HepG2 (cell line): Measurements from ENCODE around the gene CD99L2. TPM values are rescaled to one million over a fixed set of nuclear protein-coding genes. Genes with fewer than 3 reads are reported as not detected.

Experiments used
- ATAC-seq: fragments of 200-7000 bp; cut with Tn5 transposase; 3 replicates; pipeline ENCODE4 v1.9.1; 2020; ENCODE audit warnings: mild to moderate bottlenecking, moderate library complexity
- BruUV-seq: library from RNA; stranded (reverse); fragments of 400-500 nt; replicated peaks from 2 replicates; lab custom pipeline; 2021; lab: Mats Ljungman, UMichigan
- CTCF ChIA-PET: fragments of 300-600 bp; formaldehyde crosslinking; extraction: SDS; loops from one replicate; lab custom pipeline; 2021; ENCODE audit warnings: low total read pairs, inconsistent platforms, low intra/inter-chr PET ratio; lab: Yijun Ruan, JAX
- POLR2A ChIA-PET: fragments of 350-600 bp; sonication (Branson Sonifier 250); formaldehyde crosslinking; loops from one replicate; lab custom pipeline; 2020; ENCODE audit warnings: antibody characterized with exemption, inconsistent platforms; lab: Yijun Ruan, JAX
- DNase-seq: peaks from one replicate; pipeline ENCODE4 v3.0.0-alpha.2; 2015; ENCODE audit warnings: low spot score
- FAIRE-seq: peaks from 3 replicates; lab custom pipeline; 2011; peaks lifted over from hg19 to GRCh38; lab: Jason Lieb, UNC
- H2AFZ ChIP-seq: one replicate; pipeline ENCODE4 v1.6.1; 2011; ENCODE audit warnings: low read length, inconsistent platforms
- H3K27ac ChIP-seq: fragments of 300-600 bp; 3 replicates; pipeline ENCODE4 v1.8.0; 2011; ENCODE audit warnings: mixed run types, mild to moderate bottlenecking, mixed read lengths, low read length, inconsistent platforms; ENCODE audit not compliant: insufficient read depth; ENCODE audit errors: extremely low read length
- H3K27me3 ChIP-seq, 2 experiments: fragments of 200-600 bp in 1 of 2; 2 replicates in 1 of 2; 3 replicates in 1 of 2; pipeline versions ENCODE4 v1.6.0 to v1.8.0; 2011; ENCODE audit warnings: low read length in 2 of 2, mild to moderate bottlenecking in 2 of 2, moderate library complexity in 2 of 2, inconsistent platforms in 1 of 2; ENCODE audit not compliant: insufficient read depth in 2 of 2, control insufficient read depth in 1 of 2
- H3K36me3 ChIP-seq, 2 experiments: fragments of 200-600 bp in 1 of 2; replicated peaks in 1 of 2; 2 replicates in 1 of 2; 3 replicates in 1 of 2; pipeline versions ENCODE4 v1.5.1 to v1.8.0; 2011; ENCODE audit warnings: low read length in 2 of 2, inconsistent platforms in 1 of 2; ENCODE audit not compliant: insufficient read depth in 2 of 2, control insufficient read depth in 1 of 2
- H3K4me1 ChIP-seq: 2 replicates; pipeline ENCODE4 v1.5.1; 2012; ENCODE audit warnings: low read length, inconsistent platforms; ENCODE audit not compliant: insufficient read depth
- H3K4me2 ChIP-seq: 2 replicates; pipeline ENCODE4 v1.6.0; 2011; ENCODE audit warnings: low read depth, low read length, inconsistent platforms
- H3K4me3 ChIP-seq, 3 experiments: fragments of 200-600 bp in 1 of 3; sonication (generic), shearing (Covaris generic) in 1 of 3; replicated peaks in 1 of 3; 2 replicates each; pipeline ENCODE4 v1.5.1; 2011 to 2016; ENCODE audit warnings: low read length in 3 of 3, inconsistent platforms in 2 of 3, low read depth in 2 of 3, mild to moderate bottlenecking in 2 of 3, control low read depth in 1 of 3, mixed read lengths in 1 of 3; ENCODE audit not compliant: insufficient read depth in 1 of 3
- H3K79me2 ChIP-seq: one replicate; pipeline ENCODE4 v1.6.1; 2011; ENCODE audit warnings: low read length, inconsistent platforms; ENCODE audit not compliant: insufficient read depth
- H3K9ac ChIP-seq: 2 replicates; pipeline ENCODE4 v1.6.0; 2011; ENCODE audit warnings: mild to moderate bottlenecking, low read depth, low read length, inconsistent platforms; ENCODE audit not compliant: insufficient read depth
- H3K9me3 ChIP-seq: 2 replicates; pipeline ENCODE4 v1.5.1; 2012; ENCODE audit warnings: mild to moderate bottlenecking, low read length
- H4K20me1 ChIP-seq: 2 replicates; pipeline ENCODE4 v1.6.0; 2011; ENCODE audit warnings: inconsistent platforms, mild to moderate bottlenecking, low read length, moderate library complexity; ENCODE audit not compliant: insufficient read depth
- ADNP ChIP-seq: sonication (generic); formaldehyde crosslinking; IDR thresholded peaks from 2 replicates; pipeline ENCODE4 v1.4.0; 2020; ENCODE audit warnings: missing genetic modification reagents
- HDAC2 ChIP-seq: sonication (generic); formaldehyde crosslinking; IDR thresholded peaks from 2 replicates; pipeline ENCODE4 v1.4.0; 2020; ENCODE audit warnings: missing genetic modification reagents
- HNRNPUL1 ChIP-seq: fragments of 200-400 bp; formaldehyde crosslinking; IDR thresholded peaks from 2 replicates; pipeline ENCODE4 v1.6.1; 2017; ENCODE audit warnings: low read depth, mild to moderate bottlenecking, low read length, moderate library complexity
- HOXA3 ChIP-seq: sonication (generic); formaldehyde crosslinking; IDR thresholded peaks from 2 replicates; pipeline ENCODE4 v1.5.0; 2020; ENCODE audit warnings: missing genetic modification reagents
- NRL ChIP-seq: sonication (generic); formaldehyde crosslinking; IDR thresholded peaks from 2 replicates; pipeline ENCODE4 v1.5.0; 2020; ENCODE audit warnings: missing genetic modification reagents, mild to moderate bottlenecking, moderate library complexity, borderline replicate concordance
- ZFP82 ChIP-seq: sonication (generic); formaldehyde crosslinking; IDR thresholded peaks from 2 replicates; pipeline ENCODE4 v1.5.1; 2020; ENCODE audit warnings: mild to moderate bottlenecking, missing genetic modification reagents, borderline replicate concordance
- ZNF451 ChIP-seq: sonication (generic); formaldehyde crosslinking; IDR thresholded peaks from 2 replicates; pipeline ENCODE4 v1.5.0; 2020; ENCODE audit warnings: mild to moderate bottlenecking, missing genetic modification reagents
- ZNF589 ChIP-seq: sonication (generic); formaldehyde crosslinking; conservative IDR thresholded peaks from 2 replicates; pipeline ENCODE4 v1.8.0; 2022; ENCODE audit warnings: mild to moderate bottlenecking, moderate library complexity, missing genetic modification reagents
- ZNF605 ChIP-seq: sonication (generic); formaldehyde crosslinking; IDR thresholded peaks from 2 replicates; pipeline ENCODE4 v1.8.0; 2022; ENCODE audit warnings: mild to moderate bottlenecking, missing genetic modification reagents
- ZNF772 ChIP-seq: sonication (generic); formaldehyde crosslinking; IDR thresholded peaks from 2 replicates; pipeline ENCODE4 v1.5.0; 2020; ENCODE audit warnings: mild to moderate bottlenecking, missing genetic modification reagents
- ZZZ3 ChIP-seq: sonication (generic); formaldehyde crosslinking; IDR thresholded peaks from 2 replicates; pipeline ENCODE4 v1.4.0; 2020; ENCODE audit warnings: missing genetic modification reagents, mild to moderate bottlenecking, borderline replicate concordance
- WGBS: methylation state at CpG from one replicate; pipeline ENCODE4 v1.1.6; 2017; ENCODE audit warnings: low lambda C conversion rate; 5-methylcytosine and 5-hydroxymethylcytosine counted together
- in situ Hi-C: cut with HindIII; loops from 2 replicates; pipeline ENCODE4 v1.10.0; 2017; ENCODE audit warnings: low pct_unique_long_range_greater_than_20kb; ENCODE audit not compliant: extremely low pct_ligation_motif_present
- intact Hi-C: fragments of 100-400 bp; cut with micrococcal nuclease; formaldehyde crosslinking; loops from one replicate; pipeline ENCODE4 v1.10.0; 2022; ENCODE audit not compliant: unreplicated experiment
- polyA plus RNA-seq, 8 experiments: library from polyadenylated mRNA; depleted of rRNA in 3 of 8; stranded (reverse) in 7 of 8; unstranded in 1 of 8; fragments of >200 nt; fragmentation: Illumina TruSeq in 4 of 8; extraction: Trizol in 4 of 8; gene quantifications; 2 replicates each; pipeline versions ENCODE4 v1.2.1 to v1.2.3, GENCODE V29; 2011 to 2016; ENCODE audit warnings: low read depth in 4 of 8, missing spikeins in 1 of 8, mixed read lengths in 1 of 8; ENCODE audit not compliant: insufficient read depth in 1 of 8
- total RNA-seq, 5 experiments: library from RNA; depleted of rRNA; stranded (reverse); fragments of >200 nt; fragmentation: Illumina TruSeq; extraction: Trizol; gene quantifications; 2 replicates each; pipeline ENCODE4 v1.2.3, GENCODE V29; 2016; ENCODE audit warnings: low read depth in 1 of 5

Gene CD99L2
- total and polyA plus RNA-seq, 2 of the 13 experiments (the other 11 are each of a cell fraction or from before 2014, with no cell fraction given), result 6.9 to 7.6 TPM

DNA sequence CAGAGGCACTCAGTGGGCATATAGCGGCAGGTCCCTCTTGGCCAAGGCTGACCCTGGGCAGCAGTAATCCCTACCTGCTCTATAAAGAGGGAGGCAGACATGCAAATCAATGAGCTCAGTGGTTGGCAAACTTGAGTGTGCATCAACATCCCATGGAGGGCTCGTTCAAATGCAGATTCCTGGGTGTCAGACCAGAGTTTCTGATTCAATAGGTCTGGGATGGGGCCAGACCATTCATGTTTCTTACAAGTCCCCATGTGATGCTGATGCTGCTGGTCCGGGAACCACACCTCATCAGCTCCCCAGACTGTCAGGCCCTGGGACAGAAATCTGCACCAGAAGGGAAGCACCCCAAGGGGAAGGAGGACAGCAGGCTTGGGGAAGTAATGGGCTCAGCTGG is 45.8 kb upstream of the CD99L2 start (continued):
- TF ChIP-seq ZNF605 (CRISPR knock-in tag), result no peak
- TF ChIP-seq ADNP (CRISPR knock-in tag), result no peak
- no peak for TF ChIP-seq ZFP82

- POLR2A ChIA-PET, result no interaction called here
- no TSS peak for BruUV-seq
- H3K4me3 ChIP-seq, result no peak overlapping the region
- ATAC-seq (peak; percentile 32; the same call in 1 of the 3 replicates), DNase-seq (no peak), FAIRE-seq (no peak)
- no peaks in the 10 kb centered on the region for H3K79me2 ChIP-seq
- intact Hi-C loops, result no loop called here
- no peaks in the 10 kb centered on the region for H3K36me3 ChIP-seq
- 0% methylated on average over 1 of the region's 9 CpGs for WGBS
- CTCF ChIA-PET, result no interaction called here
- no peaks in the 10 kb centered on the region for H3K4me1 ChIP-seq
- no peak overlapping the region for H3K4me2 ChIP-seq
- in situ Hi-C loops, result no loop called here
- H3K27me3 ChIP-seq, result no peaks in the 10 kb centered on the region; a peak in 1 of 5 replicates
- H4K20me1 ChIP-seq, result no peaks in the 10 kb centered on the region
- TF ChIP-seq HDAC2 (CRISPR knock-in tag) (no peak), HOXA3 (CRISPR knock-in tag) (no peak), HNRNPUL1 (no peak), NRL (CRISPR knock-in tag) (no peak), ZNF772 (CRISPR knock-in tag) (no peak), ZZZ3 (CRISPR knock-in tag) (no peak), ZNF451 (no peak), ZNF589 (CRISPR knock-in tag) (no peak)
- no peak overlapping the region for H2AFZ ChIP-seq
- H3K9me3 ChIP-seq, result no peaks in the 10 kb centered on the region
- H3K9ac ChIP-seq, result no peak overlapping the region
- no peak overlapping the region for H3K27ac ChIP-seq
These were observed 44.6 kb upstream of the CD99L2 start for GRCh38 chrX:150942942-150943594.
